ENCODE measurements around the gene C10orf62.

DNA sequence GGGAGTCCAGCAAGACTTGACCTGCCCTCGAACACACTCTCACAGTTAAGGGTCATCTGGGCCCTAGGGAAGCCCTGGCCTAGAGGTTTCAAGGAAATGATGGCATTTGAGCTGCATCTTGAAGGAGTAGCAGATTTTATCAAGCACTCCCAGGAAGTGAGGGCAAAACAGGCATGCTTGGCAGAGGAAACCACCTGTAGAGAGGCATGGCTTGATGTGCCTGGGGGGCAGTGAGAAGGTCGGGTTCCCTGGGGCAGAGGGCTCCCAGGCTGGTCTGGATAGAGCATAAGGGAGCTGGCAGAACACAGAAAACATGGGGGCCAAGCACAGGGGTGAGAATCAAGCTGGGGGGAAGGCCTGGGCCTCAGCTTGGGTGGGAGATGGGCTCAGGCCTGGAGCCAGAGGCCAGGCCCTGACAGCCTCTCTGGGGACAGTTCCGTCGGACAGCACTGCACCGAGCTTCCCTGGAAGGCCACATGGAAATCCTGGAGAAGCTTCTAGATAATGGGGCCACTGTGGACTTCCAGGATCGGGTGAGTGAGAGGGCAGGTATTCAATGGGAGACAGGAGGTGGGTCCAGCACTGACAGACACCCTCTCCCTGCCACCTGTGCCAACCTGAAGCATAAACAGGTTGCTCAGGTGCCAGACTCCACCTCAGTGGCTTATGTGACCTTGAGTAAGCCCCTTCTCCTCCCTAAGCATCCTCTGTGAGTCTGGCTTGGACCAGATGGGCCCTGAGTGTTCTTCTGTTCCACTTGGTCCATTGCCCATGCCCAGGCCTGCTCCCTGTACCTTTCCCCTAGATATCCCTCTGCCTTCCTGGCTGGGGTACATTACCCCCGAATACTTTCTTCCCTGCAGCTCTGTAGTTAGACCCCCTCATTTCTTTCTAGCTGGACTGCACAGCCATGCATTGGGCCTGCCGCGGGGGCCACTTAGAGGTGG, 8.8 kb upstream of the C10orf62 start:
- TF ChIP-seq TAF1 (IDR thresholded peaks at IDR 0.05; ENCODE audit: low read depth, low read length) (no peak), SPI1 (IDR thresholded peaks at IDR 0.05; ENCODE audit: low read depth, low read length) (no peak), POLR2A (IDR thresholded peaks at IDR 0.05; ENCODE audit: low read depth, low read length) (no peak)

Data from GM12891 (cell line).